ENCODE results near the gene PIK3C2G. TPM values are rescaled to one million over a fixed set of nuclear protein-coding genes. Genes with fewer than 3 reads are reported as not detected.

Gene PIK3C2G
- polyA plus RNA-seq, 1 donor from 2014 or later = not detected

- Mint-ChIP-seq H3K27ac (no peak overlapping the region), H3K36me3 (no peaks in the 10 kb centered on the region), H3K4me3 (no peak overlapping the region), H3K9me3 (peaks cover 2 to 8% (median 4%) of the 10 kb centered on the region in 3 donors), H3K4me1 (no peaks in the 10 kb centered on the region), H3K27me3 (no peaks in the 10 kb centered on the region)
Observed at GRCh38 chr12:18261906-18262305, 588 bp downstream of the PIK3C2G start.

DNA sequence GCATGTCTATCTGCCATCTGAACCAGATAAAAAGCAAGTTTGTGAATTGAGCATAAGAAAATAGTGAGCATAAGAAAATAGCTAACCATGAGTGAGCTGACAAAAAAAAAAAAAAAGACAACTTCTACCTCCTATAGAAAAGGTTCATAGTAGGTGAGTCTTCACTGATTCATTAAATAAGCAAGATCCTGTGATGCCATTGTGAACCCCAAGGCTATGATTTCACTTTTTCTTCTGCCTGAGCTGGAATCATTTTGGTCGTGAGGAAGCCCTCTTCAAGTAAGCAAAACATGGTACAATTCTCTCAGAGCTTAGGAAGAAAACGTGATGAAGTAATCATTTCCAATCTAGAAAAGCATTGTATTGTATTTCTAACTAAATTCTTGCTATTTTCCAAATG, 1.2 kb downstream of the PIK3C2G start:
- Mint-ChIP-seq H3K27me3 (no peaks in the 10 kb centered on the region), H3K4me3 (no peak overlapping the region), H3K27ac (no peak overlapping the region), H3K9me3 (peaks cover 1 to 6% (median 4%) of the 10 kb centered on the region in 3 donors), H3K4me1 (no peaks in the 10 kb centered on the region), H3K36me3 (no peaks in the 10 kb centered on the region)

DNA sequence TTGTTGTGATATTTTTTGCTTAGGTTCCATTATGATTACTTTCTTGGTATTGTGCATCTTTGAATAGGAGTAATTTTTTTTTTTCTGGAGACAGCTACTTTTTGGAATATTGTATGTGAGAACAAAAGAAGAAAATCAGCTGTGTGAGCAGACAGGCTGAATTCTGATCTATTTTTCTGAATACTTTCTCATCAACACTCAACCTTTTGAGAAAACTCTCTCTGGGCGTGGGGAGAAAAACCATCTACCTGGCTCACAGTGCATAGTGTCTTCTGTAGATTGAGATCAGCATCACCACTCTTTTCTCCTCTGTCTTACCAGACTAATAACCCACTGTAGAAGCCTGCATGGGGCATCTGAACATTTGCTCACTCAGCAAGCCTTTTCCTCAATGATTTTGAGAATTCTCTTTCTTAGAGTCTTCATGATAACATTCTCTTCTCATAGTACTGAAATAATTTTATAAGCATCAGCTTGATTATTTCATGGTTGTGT, 3.3 kb downstream of the PIK3C2G start:
- Mint-ChIP-seq H3K4me1 (no peaks in the 10 kb centered on the region), H3K9me3 (peaks cover 4 to 7% (median 6%) of the 10 kb centered on the region in 3 donors), H3K4me3 (no peak overlapping the region), H3K36me3 (no peaks in the 10 kb centered on the region), H3K27ac (no peak overlapping the region), H3K27me3 (no peaks in the 10 kb centered on the region)

- Mint-ChIP-seq H3K27ac (no peak overlapping the region), H3K9me3 (peaks cover 2 to 8% (median 6%) of the 10 kb centered on the region in 3 donors), H3K27me3 (no peaks in the 10 kb centered on the region), H3K4me1 (no peaks in the 10 kb centered on the region), H3K4me3 (no peak overlapping the region), H3K36me3 (no peaks in the 10 kb centered on the region)
Observed at GRCh38 chr12:18267427-18268099, 6.2 kb downstream of the PIK3C2G start.

GRCh38 chr12:18270958-18271460, 9.7 kb downstream of the PIK3C2G start:
- H3K4me1 Mint-ChIP-seq = no peaks in the 10 kb centered on the region
- no peak overlapping the region for H3K4me3 Mint-ChIP-seq
- no peaks in the 10 kb centered on the region for H3K27me3 Mint-ChIP-seq

DNA sequence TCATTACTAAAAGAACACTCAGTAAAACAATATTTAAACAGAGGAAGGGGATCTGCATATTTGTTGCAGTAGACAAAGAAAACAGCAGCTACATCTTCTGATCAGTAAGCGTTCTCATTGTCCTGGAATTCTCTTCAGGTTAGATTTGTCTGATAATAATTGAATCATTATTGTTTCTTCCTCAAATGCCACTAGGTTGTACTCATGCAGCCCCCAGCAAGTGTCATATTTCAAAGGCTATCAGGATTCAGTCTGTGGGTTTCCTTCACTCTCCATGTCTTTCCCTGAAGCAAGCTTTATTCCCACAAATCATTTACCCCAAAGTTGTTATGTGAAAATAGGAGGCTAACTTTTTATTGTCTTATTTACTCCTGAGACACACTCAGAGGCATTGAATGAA, 14.7 kb downstream of the PIK3C2G start:
- H3K36me3 Mint-ChIP-seq = no peaks in the 10 kb centered on the region
- H3K27me3 Mint-ChIP-seq = no peaks in the 10 kb centered on the region
- H3K4me3 Mint-ChIP-seq = no peak overlapping the region
- H3K27ac Mint-ChIP-seq = no peak overlapping the region
- no peaks in the 10 kb centered on the region for H3K4me1 Mint-ChIP-seq
- H3K9me3 Mint-ChIP-seq = peaks cover 1 to 16% (median 3%) of the 10 kb centered on the region in 3 donors

More at GRCh38 chr12:18270958-18271460, 9.7 kb downstream of the PIK3C2G start:
- no peak overlapping the region for H3K27ac Mint-ChIP-seq
- H3K9me3 Mint-ChIP-seq = peaks cover 0 to 14% (median 3%) of the 10 kb centered on the region in 3 donors
- H3K36me3 Mint-ChIP-seq = no peaks in the 10 kb centered on the region

DNA sequence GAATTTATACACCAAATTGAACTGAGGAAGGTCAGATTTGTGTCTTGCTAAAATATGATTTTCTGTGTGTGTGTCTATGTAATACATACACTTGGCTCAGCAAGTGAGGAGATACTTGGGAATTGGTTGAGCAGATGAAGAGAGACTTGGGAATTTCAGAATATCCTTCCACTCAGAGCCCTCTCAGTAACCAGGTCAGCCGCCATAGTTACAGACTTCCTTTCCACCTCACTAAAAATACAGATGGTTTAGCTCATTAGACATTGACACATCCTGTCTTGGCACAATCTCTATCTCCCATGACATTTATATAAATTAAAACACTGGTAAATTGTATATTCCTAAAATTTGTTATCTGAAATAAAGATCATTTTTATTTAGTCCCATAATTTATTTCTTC, 15.9 kb downstream of the PIK3C2G start:
- Mint-ChIP-seq H3K9me3 (peaks cover 1 to 23% (median 7%) of the 10 kb centered on the region in 3 donors), H3K4me3 (no peak overlapping the region), H3K27me3 (no peaks in the 10 kb centered on the region), H3K36me3 (no peaks in the 10 kb centered on the region), H3K4me1 (no peaks in the 10 kb centered on the region), H3K27ac (no peak overlapping the region)

DNA sequence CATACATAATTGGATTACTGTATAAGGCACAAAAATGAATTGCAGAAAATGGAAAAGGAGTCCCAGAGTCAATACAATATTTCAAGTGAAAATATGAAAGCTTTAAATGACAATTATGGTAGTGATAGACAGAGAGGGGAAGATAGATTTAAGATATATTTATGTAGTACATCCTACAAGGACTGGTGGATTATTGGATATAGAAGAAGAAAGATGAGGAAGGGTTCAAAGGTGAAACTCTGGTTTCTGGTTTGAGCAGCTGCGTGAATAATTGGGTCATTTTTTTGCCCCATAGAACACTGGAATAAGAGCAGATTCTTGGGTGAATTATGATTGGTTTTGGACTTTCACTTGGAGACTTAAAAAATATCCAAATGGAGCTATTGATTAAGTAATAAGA, 19.4 kb downstream of the PIK3C2G start:
- Mint-ChIP-seq H3K9me3 (peaks cover 1 to 24% (median 6%) of the 10 kb centered on the region in 3 donors), H3K4me1 (no peaks in the 10 kb centered on the region), H3K27me3 (no peaks in the 10 kb centered on the region), H3K36me3 (no peaks in the 10 kb centered on the region), H3K27ac (no peak overlapping the region), H3K4me3 (no peak overlapping the region)

- no peaks in the 10 kb centered on the region for H3K36me3 Mint-ChIP-seq
- H3K4me3 Mint-ChIP-seq = no peak overlapping the region
- H3K27me3 Mint-ChIP-seq = no peaks in the 10 kb centered on the region
- peaks cover 1 to 21% (median 10%) of the 10 kb centered on the region in 3 donors for H3K9me3 Mint-ChIP-seq
- H3K4me1 Mint-ChIP-seq = no peaks in the 10 kb centered on the region
- no peak overlapping the region for H3K27ac Mint-ChIP-seq
Observed at GRCh38 chr12:18281941-18282340, 20.6 kb downstream of the PIK3C2G start.

- H3K9me3 Mint-ChIP-seq = peaks cover 3 to 23% (median 10%) of the 10 kb centered on the region in 3 donors
- H3K27ac Mint-ChIP-seq = no peak overlapping the region
- no peaks in the 10 kb centered on the region for H3K27me3 Mint-ChIP-seq
- no peaks in the 10 kb centered on the region for H3K36me3 Mint-ChIP-seq
- H3K4me1 Mint-ChIP-seq = no peaks in the 10 kb centered on the region
- H3K4me3 Mint-ChIP-seq = no peak overlapping the region
Observed at GRCh38 chr12:18283831-18284230, 22.5 kb downstream of the PIK3C2G start.

DNA sequence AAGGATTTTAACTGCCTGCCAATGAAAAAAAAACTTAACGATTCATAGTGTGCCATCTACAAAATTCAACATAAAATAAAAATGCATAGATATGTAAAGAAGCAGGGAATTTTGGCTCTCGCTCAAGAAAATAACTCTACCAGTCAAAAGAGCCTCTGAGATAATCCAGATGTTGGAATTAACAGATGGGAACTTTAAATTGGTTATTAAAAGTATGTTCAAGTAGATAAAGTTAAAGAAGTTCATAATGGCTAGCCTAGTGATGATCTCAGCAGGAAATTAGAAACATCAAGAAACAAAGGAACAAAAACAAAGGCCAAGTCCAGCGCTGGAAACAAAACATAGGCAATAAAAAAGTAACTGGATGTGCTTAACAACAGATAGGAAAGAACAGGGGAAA, 23.1 kb downstream of the PIK3C2G start:
- Mint-ChIP-seq H3K9me3 (peaks cover 3 to 23% (median 10%) of the 10 kb centered on the region in 3 donors), H3K4me1 (no peaks in the 10 kb centered on the region), H3K4me3 (no peak overlapping the region), H3K36me3 (no peaks in the 10 kb centered on the region), H3K27me3 (no peaks in the 10 kb centered on the region), H3K27ac (no peak overlapping the region)

DNA sequence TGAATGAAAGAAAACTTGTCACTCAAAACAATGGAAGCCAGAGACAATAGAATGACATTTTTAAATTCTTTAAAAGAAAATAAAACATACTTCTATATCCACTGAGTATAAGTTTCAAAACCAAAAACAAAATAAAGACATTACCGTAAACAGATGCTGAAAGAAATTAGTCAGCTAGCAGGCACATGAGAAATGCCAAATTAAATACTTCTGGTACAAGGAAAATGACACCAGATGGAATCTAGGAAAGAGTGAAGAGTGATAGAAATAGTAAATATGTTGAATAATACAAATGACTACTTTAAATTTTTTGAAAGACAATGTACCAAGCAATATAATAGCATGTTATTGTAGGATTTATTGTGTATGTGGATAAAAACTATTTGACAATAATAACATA, 23.8 kb downstream of the PIK3C2G start:
- Mint-ChIP-seq H3K4me3 (no peak overlapping the region), H3K27me3 (no peaks in the 10 kb centered on the region), H3K9me3 (peaks cover 3 to 25% (median 10%) of the 10 kb centered on the region in 3 donors), H3K4me1 (no peaks in the 10 kb centered on the region), H3K36me3 (no peaks in the 10 kb centered on the region), H3K27ac (no peak overlapping the region)

GRCh38 chr12:18290386-18290785, 29.1 kb downstream of the PIK3C2G start:
- Mint-ChIP-seq H3K9me3 (peaks cover 4 to 16% (median 6%) of the 10 kb centered on the region in 3 donors), H3K27ac (no peak overlapping the region), H3K36me3 (peaks cover 2% of the 10 kb centered on the region), H3K4me1 (no peaks in the 10 kb centered on the region), H3K4me3 (no peak overlapping the region), H3K27me3 (no peaks in the 10 kb centered on the region)

DNA sequence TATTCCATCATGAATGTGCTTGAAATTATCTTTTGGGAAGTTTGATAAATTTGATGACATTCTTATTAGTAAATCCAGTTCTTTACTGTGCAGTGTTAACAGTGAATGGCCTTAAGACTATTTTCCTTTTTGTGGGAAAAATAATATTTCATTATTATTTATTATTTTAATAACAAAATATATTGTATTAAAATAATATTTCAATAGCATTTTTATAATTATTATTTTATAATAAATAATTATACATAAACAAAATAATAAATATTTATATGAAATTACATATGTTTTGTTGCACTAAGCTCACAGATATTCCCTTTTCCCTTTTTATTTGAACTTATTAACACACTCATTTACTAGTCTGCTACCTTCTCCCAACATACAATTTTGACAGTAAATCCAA, 33.6 kb downstream of the PIK3C2G start:
- Mint-ChIP-seq H3K27me3 (no peaks in the 10 kb centered on the region), H3K9me3 (peaks cover 0 to 11% (median 3%) of the 10 kb centered on the region in 3 donors), H3K4me3 (no peak overlapping the region), H3K27ac (no peak overlapping the region), H3K4me1 (no peaks in the 10 kb centered on the region), H3K36me3 (peaks cover 2% of the 10 kb centered on the region)

DNA sequence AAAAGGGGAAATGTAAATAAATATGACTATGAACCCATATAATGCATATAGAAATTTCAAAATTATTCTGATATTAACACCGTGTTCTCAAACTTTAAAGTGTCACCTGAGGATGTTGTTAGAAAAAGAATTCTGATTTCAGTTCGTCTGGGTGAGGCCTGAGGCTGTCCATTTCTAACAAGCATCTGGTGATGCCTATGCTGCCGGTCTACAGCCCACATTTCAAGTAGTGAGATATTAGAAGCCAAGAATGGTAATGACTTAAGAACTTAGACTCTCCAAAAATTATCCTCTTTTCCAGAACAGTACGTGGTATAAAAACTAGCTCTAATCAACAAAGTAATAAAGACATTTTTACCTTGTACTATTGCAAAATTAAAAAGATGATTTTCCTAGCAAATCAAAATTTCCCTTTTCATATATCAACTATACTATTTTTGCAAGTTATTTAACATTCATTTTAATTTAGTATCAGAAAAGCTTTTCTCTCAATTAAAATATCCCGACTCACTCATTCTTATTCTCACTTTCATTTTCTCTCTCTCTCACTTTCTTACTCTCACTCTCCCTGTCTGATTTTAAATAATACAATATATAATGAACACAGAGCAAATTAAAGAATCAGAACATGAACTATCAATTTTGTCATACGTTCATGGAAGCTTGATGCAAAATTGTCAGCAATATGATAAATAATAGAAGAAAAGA, 35.0 kb downstream of the PIK3C2G start:
- no peak overlapping the region for H3K4me3 Mint-ChIP-seq
- peaks cover 2% of the 10 kb centered on the region for H3K36me3 Mint-ChIP-seq
- no peak overlapping the region for H3K27ac Mint-ChIP-seq
- no peaks in the 10 kb centered on the region for H3K4me1 Mint-ChIP-seq
- no peaks in the 10 kb centered on the region for H3K27me3 Mint-ChIP-seq
- H3K9me3 Mint-ChIP-seq = peaks cover 3 to 9% (median 4%) of the 10 kb centered on the region in 3 donors
